ENCODE results near the gene HS2ST1. TPM values are rescaled to one million over a fixed set of nuclear protein-coding genes. Genes with fewer than 3 reads are reported as not detected.

The HS2ST1 gene
- total RNA-seq, 1 donor from 2014 or later: 19.0 TPM

DNA sequence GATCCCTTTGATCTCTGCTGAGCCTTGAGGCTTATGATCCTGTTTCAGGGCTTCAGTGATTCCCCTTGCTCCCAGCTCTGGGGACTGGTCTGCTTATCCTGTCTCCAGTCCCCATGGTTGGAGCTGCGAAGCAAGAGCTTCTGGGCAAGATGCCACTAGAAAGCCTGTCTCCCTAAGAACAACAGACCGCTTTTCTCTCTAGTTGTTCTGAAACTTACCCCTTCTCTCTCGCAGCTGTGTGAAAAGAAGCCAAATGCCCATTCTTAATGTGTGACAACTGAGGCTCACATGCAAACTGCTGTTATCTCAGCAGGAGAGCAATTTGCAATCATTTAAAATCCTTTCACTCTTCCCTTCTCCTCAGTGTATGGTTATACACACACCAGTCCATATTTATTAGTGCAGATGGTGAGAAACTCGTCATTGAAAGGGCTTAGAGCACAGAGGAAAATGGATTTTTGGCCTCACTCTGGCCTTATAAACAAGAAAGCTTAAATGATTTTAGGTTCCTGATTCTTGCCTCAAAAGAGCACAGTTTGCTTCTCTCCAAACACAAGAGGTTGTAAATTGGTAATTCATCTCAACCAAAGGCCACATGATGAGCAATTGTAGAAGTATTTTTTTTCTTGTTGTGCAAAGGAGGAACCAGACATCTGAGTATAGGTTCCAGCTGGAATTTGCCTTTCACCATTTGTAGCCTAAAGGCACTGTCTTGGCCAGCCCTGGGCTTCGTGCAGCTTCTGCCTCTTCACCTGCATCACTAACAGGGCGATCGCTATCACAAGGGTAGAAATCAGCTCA lies 235.0 kb downstream of the HS2ST1 start:
- Histone ChIP-seq H3K36me3 (ENCODE audit: control insufficient read depth, insufficient read depth, low read length) (no peaks in the 10 kb centered on the region), H3K27me3 (ENCODE audit: control insufficient read depth, insufficient read depth, low read length) (no peaks in the 10 kb centered on the region), H3K4me3 (ENCODE audit: low read depth, low read length) (no peak overlapping the region)
- no peak for TF ChIP-seq CTCF (IDR thresholded peaks at IDR 0.05; ENCODE audit: insufficient read depth, low read length, severe bottlenecking)
- FAIRE-seq: no peak
- peak; percentile 39 for DNase-seq (ENCODE audit: low read depth)

- H3K27me3 ChIP-seq (ENCODE audit: control insufficient read depth, insufficient read depth, low read length): no peaks in the 10 kb centered on the region
- no peak overlapping the region for H3K4me3 ChIP-seq (ENCODE audit: low read depth, low read length)
- TF ChIP-seq CTCF (IDR thresholded peaks at IDR 0.05; ENCODE audit: insufficient read depth, low read length, severe bottlenecking): no peak
- FAIRE-seq (no peak), DNase-seq (ENCODE audit: low read depth) (no peak)
- no peaks in the 10 kb centered on the region for H3K36me3 ChIP-seq (ENCODE audit: control insufficient read depth, insufficient read depth, low read length)
Measured at GRCh38 chr1:87150143-87150542, 235.7 kb downstream of the HS2ST1 start.

- H3K27me3 ChIP-seq (ENCODE audit: control insufficient read depth, insufficient read depth, low read length): no peaks in the 10 kb centered on the region
- TF ChIP-seq CTCF (IDR thresholded peaks at IDR 0.05; ENCODE audit: insufficient read depth, low read length, severe bottlenecking): peak; percentile 65
- H3K36me3 ChIP-seq (ENCODE audit: control insufficient read depth, insufficient read depth, low read length): no peaks in the 10 kb centered on the region
- FAIRE-seq (no peak), DNase-seq (ENCODE audit: low read depth) (peak; percentile 65)
- peak overlapping the region; percentile 6 for H3K4me3 ChIP-seq (ENCODE audit: low read depth, low read length)
Measured at GRCh38 chr1:87151500-87152421, 237.3 kb downstream of the HS2ST1 start.

- no peak overlapping the region for H3K4me3 ChIP-seq (ENCODE audit: low read depth, low read length)
- H3K27me3 ChIP-seq (ENCODE audit: control insufficient read depth, insufficient read depth, low read length): no peaks in the 10 kb centered on the region
- no peaks in the 10 kb centered on the region for H3K36me3 ChIP-seq (ENCODE audit: control insufficient read depth, insufficient read depth, low read length)
- FAIRE-seq (peak; percentile 64), DNase-seq (ENCODE audit: low read depth) (no peak)
- no peak for TF ChIP-seq CTCF (IDR thresholded peaks at IDR 0.05; ENCODE audit: insufficient read depth, low read length, severe bottlenecking)
Measured at GRCh38 chr1:87154384-87154783, 239.9 kb downstream of the HS2ST1 start.

GRCh38 chr1:87155170-87155569 lies 240.7 kb downstream of the HS2ST1 start:
- Histone ChIP-seq H3K27me3 (ENCODE audit: control insufficient read depth, insufficient read depth, low read length) (no peaks in the 10 kb centered on the region), H3K36me3 (ENCODE audit: control insufficient read depth, insufficient read depth, low read length) (no peaks in the 10 kb centered on the region), H3K4me3 (ENCODE audit: low read depth, low read length) (no peak overlapping the region)
- TF ChIP-seq CTCF (IDR thresholded peaks at IDR 0.05; ENCODE audit: insufficient read depth, low read length, severe bottlenecking): no peak
- no peak for DNase-seq (ENCODE audit: low read depth)
- no peak for FAIRE-seq
